Heart right ventricle (tissue), 16 donors: ENCODE measurements around the gene FNBP1. TPM values are rescaled to one million over a fixed set of nuclear protein-coding genes. Genes with fewer than 3 reads are reported as not detected.

Source experiments
- ATAC-seq, 8 donors: fragments of 200-7000 bp; cut with Tn5 transposase; one replicate each; pipeline ENCODE4 v1.9.1; 2020; ENCODE audit warnings: mild to moderate bottlenecking in 8 of 8, moderate library complexity in 8 of 8, moderate number of reproducible peaks in 1 of 8
- DNase-seq, 2 donors: peaks; one replicate each; pipeline ENCODE4 v3.0.0-alpha.2; 2020
- H3K27ac ChIP-seq, 10 donors: fragments of 200-600 bp; sonication (generic) in 2 of 10; one replicate each; pipeline versions ENCODE4 v1.5.0 to v1.8.0; 2020 to 2022; ENCODE audit warnings: mild to moderate bottlenecking in 3 of 10
- H3K27me3 ChIP-seq, 7 donors: fragments of 200-600 bp; one replicate each; pipeline ENCODE4 v1.8.0; 2021 to 2022; ENCODE audit warnings: mild to moderate bottlenecking in 2 of 7
- H3K36me3 ChIP-seq, 9 donors: fragments of 200-600 bp; sonication (generic) in 1 of 9; one replicate each; pipeline versions ENCODE4 v1.5.0 to v1.8.0; 2020 to 2022; ENCODE audit warnings: mild to moderate bottlenecking in 2 of 9
- H3K4me1 ChIP-seq, 9 donors: fragments of 200-600 bp; sonication (generic) in 1 of 9; one replicate each; pipeline versions ENCODE4 v1.5.0 to v1.8.0; 2020 to 2022; ENCODE audit warnings: mild to moderate bottlenecking in 4 of 9
- H3K4me3 ChIP-seq, 10 donors: fragments of 200-600 bp; sonication (generic) in 2 of 10; one replicate each; pipeline versions ENCODE4 v1.5.0 to v1.8.0; 2020 to 2022; ENCODE audit warnings: mild to moderate bottlenecking in 7 of 10, moderate library complexity in 2 of 10
- H3K9me3 ChIP-seq, 11 donors: fragments of 200-600 bp in 10 of 11; sonication (generic) in 2 of 11; one replicate each; pipeline versions ENCODE4 v1.5.0 to v1.8.0; 2013 to 2022; ENCODE audit warnings: mild to moderate bottlenecking in 2 of 11, control low read depth in 1 of 11, moderate library complexity in 1 of 11
- WGBS, 2 donors: extraction: QIAGEN DNeasy Blood & Tissue Kit; methylation state at CpG; one replicate each; pipeline ENCODE4 v1.1.7; 2013; ENCODE audit warnings: inconsistent platforms in 1 of 2; 5-methylcytosine and 5-hydroxymethylcytosine counted together
- intact Hi-C, 10 donors: fragments of 100-400 bp; cut with DNase I; formaldehyde crosslinking; loops; one replicate each; pipeline versions ENCODE4 v1.11.1 to v1.14.2; 2022
- polyA plus RNA-seq, 2 donors: library from polyadenylated mRNA; stranded (reverse); fragments of 200-250 nt; gene quantifications; one replicate each; pipeline ENCODE4 v1.2.3, GENCODE V29; 2013
- total RNA-seq, 10 donors: library from RNA; stranded (reverse); fragmentation: NEBNext Ultra II Directional in 3 of 10; extraction: Animal tissue kit (Norgen Biotek cat#: 25700) in 3 of 10; gene quantifications; one replicate each; pipeline versions ENCODE4 v1.2.1 to v1.2.4, GENCODE V29; 2021 to 2023
- TF ChIP-seq, protein P1 (sequence below), 9 donors: fragments of 200-600 bp; sonication (generic) in 2 of 9; IDR thresholded peaks; one replicate each; pipeline versions ENCODE4 v1.5.0 to v1.8.0; 2021 to 2022; ENCODE audit warnings: antibody characterized with exemption in 9 of 9, mild to moderate bottlenecking in 5 of 9, moderate library complexity in 1 of 9
- donor health status: Arrhythmogenic right ventricular cardiomyopathy.
- donor health status: ischemic (EF 13 %, LVEDD 7.1; RV severe dilation, severe dysfunction).
- donor health status: healthy with polysubstance abuse.
- donor health status: DM: no; HTN: yes; CAD: no.
- donor health status: DM: no; HTN: no; CAD: no.
- donor health status: ischemic (EF 25% LVEDD 6.9; RV normal size, moderate dysfunction).
- donor health status: ischemic (EF 25% LVEDD 5.7; RV mildly dilated, moderate dysfunction).
- donor health status: healthy.
- donor health status: DM: yes; HTN: yes; CAD: no.
- donor health status: Ischemic cardiomyopathy.
- donor health status: ischemic (EF 35%, LVEDD 5.7; RV mildly dilated, moderate dysfunction).
- donor health status: nonischemic (EF 11% LVEDD 7.7; RV severe dilation, severe dysfunction).
- donor health status: DM: yes; HTN: yes; CAD: no.
- donor health status: PGD.
- donor health status: ischemic (EF 29% LVEDD 5.4; RV normal size, mild dysfunction).
- donor health status: nonischemic (EF 23%, LVEDD 6.1; RV moderate dilation, normal function).

The FNBP1 gene
- total and polyA plus RNA-seq, 12 donors: 7.4 to 38.4 (median 22.2) TPM

DNA sequence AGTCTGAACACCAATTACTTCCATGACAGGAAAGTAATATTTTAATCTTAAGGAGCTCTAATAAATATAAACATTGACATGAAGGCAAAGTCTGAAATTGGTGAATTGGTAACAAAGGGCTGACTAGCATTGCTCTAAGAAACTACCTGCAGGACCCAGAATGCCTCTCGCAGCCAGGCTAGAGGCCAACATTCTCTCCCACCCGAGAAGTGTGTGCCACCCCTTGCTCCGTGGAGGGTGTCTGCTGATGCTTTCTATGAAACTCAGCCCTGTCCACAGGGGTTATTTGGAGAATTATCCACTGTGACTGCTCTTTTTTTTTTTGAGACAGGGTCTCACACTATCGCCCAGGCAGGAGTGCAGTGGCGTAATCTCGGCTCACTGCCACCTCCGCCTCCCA lies 126.3 kb downstream of the FNBP1 start:
- no peak for DNase-seq
- H3K4me1 ChIP-seq: peaks cover 0 to 21% (median 0%) of the 10 kb centered on the region in 9 donors
- WGBS, 2 donors: 96 to 97% methylated on average over 7 of the region's 7 CpGs
- TF ChIP-seq, protein P1, sequence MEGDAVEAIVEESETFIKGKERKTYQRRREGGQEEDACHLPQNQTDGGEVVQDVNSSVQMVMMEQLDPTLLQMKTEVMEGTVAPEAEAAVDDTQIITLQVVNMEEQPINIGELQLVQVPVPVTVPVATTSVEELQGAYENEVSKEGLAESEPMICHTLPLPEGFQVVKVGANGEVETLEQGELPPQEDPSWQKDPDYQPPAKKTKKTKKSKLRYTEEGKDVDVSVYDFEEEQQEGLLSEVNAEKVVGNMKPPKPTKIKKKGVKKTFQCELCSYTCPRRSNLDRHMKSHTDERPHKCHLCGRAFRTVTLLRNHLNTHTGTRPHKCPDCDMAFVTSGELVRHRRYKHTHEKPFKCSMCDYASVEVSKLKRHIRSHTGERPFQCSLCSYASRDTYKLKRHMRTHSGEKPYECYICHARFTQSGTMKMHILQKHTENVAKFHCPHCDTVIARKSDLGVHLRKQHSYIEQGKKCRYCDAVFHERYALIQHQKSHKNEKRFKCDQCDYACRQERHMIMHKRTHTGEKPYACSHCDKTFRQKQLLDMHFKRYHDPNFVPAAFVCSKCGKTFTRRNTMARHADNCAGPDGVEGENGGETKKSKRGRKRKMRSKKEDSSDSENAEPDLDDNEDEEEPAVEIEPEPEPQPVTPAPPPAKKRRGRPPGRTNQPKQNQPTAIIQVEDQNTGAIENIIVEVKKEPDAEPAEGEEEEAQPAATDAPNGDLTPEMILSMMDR (IDR thresholded peaks at IDR 0.05): no peak
- no peak for ATAC-seq
- no peaks in the 10 kb centered on the region for H3K9me3 ChIP-seq
- peaks cover 0 to 82% (median 5%) of the 10 kb centered on the region in 9 donors for H3K36me3 ChIP-seq
- no peak overlapping the region for H3K27ac ChIP-seq
- intact Hi-C loops: no loop called here
- H3K4me3 ChIP-seq: no peak overlapping the region
- H3K27me3 ChIP-seq: no peaks in the 10 kb centered on the region

DNA sequence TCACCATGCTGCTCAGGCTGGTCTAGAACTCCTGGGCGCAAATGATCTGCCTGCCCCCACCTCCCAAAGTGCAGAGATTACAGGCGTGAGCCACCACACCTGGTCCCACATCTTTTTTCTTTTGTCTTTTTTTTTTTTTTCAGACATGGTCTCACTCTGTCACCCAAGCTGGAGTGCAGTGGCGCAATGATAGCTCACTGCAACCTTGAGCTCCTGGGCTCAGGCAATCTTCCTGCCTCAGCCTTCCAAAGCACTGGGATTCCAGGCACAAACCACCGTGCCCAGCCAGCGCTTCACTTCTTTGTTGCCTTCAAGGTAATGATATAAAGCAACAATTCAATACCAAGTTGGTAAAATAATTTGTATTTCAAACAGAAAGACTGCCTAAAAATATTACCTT lies 128.9 kb downstream of the FNBP1 start:
- Histone ChIP-seq H3K27me3 (no peaks in the 10 kb centered on the region), H3K4me3 (no peak overlapping the region), H3K27ac (no peak overlapping the region), H3K9me3 (no peaks in the 10 kb centered on the region), H3K36me3 (peaks cover 0 to 82% (median under 1%) of the 10 kb centered on the region in 9 donors), H3K4me1 (peaks cover 0 to 18% (median 0%) of the 10 kb centered on the region in 9 donors)
- TF ChIP-seq, protein P1 (IDR thresholded peaks at IDR 0.05): no peak
- intact Hi-C loops: no loop called here
- 94 to 97% methylated on average over 5 of the region's 5 CpGs for WGBS, 2 donors
- ATAC-seq (no peak), DNase-seq (no peak)

DNA sequence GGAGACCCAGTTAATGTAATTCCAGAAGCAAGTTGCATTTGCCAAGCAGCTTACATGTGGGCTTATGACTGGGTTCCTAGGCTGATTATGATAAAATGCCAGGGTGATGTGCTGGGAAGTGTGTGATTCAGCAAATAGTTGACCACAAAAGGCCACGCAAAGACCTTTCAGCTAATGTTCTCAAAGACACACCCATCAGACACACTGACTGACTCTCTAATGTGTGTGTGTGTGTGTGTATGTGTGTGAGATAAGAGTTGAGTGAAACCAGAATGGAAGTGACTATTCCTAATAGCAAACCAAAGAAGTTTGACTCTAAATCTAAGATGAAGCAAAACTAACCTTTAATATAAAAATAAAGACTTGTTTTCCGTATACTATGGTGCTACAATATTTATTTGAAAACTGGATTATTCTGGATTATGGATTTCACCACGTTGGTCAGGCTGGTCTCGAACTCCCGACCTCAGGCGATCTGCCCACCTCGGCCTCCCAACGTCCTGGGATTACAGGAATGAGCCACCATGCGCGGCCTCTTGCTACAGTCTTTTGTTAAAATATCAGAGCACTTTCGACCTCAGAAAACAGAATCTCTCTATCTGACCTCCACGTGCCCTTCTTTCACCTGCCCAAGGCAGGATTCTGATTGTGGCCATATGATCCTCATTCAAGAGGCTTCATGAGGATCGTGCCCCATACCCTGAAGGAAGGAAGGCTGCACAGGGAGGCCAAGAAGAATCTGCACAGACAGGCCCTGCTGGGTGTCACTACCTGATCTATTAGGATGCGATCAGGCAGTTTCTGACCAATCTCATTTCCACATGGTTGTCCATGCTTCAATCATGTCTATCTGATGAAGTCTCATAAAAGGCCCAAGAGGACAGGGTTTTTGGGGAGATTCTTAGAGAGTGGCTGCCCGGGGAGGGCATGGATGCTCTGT lies 132.1 kb downstream of the FNBP1 start:
- Histone ChIP-seq H3K36me3 (peaks cover 0 to 84% (median 24%) of the 10 kb centered on the region in 9 donors), H3K27ac (peak overlapping the region in 1 of 10 donors; percentile 4), H3K4me1 (peaks cover 0 to 13% (median 0%) of the 10 kb centered on the region in 9 donors), H3K4me3 (no peak overlapping the region), H3K27me3 (no peaks in the 10 kb centered on the region), H3K9me3 (no peaks in the 10 kb centered on the region)
- ATAC-seq: peak in 1 of 8 donors; percentile 68
- 87 to 89% methylated on average over 15 of the region's 15 CpGs for WGBS, 2 donors
- intact Hi-C loops: no loop called here
- DNase-seq: no peak
- TF ChIP-seq, protein P1 (IDR thresholded peaks at IDR 0.05): no peak

DNA sequence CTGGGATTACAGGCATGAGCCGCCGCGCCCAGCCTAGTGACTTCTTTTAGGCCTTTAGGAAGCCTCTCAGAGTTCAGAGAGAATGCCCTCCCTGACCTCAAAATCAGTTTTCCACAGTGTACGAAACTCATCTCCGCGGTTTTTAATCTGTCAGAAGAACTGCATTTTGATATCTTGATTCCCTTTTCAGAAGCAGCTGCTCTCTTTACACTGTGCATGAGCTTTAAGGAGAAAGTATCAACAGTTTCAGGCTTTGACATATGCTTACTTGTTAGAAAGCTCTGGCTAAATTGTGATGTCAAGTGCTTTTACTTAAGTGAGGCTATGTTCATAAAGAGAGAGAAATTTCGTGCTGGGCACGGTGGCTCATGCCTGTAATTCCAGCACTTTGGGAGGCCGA lies 133.1 kb downstream of the FNBP1 start:
- no peak overlapping the region for H3K27ac ChIP-seq

More for the DNA sequence above, 133.1 kb downstream of the FNBP1 start:
- Histone ChIP-seq H3K27me3 (no peaks in the 10 kb centered on the region), H3K4me3 (no peak overlapping the region), H3K4me1 (peaks cover 0 to 13% (median 0%) of the 10 kb centered on the region in 9 donors), H3K9me3 (no peaks in the 10 kb centered on the region), H3K36me3 (peaks cover 0 to 84% (median 24%) of the 10 kb centered on the region in 9 donors)
- intact Hi-C loops: no loop called here
- TF ChIP-seq, protein P1 (IDR thresholded peaks at IDR 0.05): no peak
- no peak for ATAC-seq
- 91 to 93% methylated on average over 9 of the region's 9 CpGs for WGBS, 2 donors
- no peak for DNase-seq
